ENCODE results near the gene ELK3. TPM values are rescaled to one million over a fixed set of nuclear protein-coding genes. Genes with fewer than 3 reads are reported as not detected.

ELK3 gene
- total and polyA plus RNA-seq, 12 donors = 6.6 to 33.6 (median 18.7) TPM

- Histone ChIP-seq H3K36me3 (replicated peaks in 1 of 2) (no peaks in the 10 kb centered on the region), H3K27me3 (no peaks in the 10 kb centered on the region), H3K9me3 (replicated peaks in 1 of 3) (no peaks in the 10 kb centered on the region), H3K4me1 (replicated peaks in 1 of 2) (peaks cover 15 to 48% of the 10 kb centered on the region in 2 donors), H3K4me3 (no peak overlapping the region), H3K27ac (peak overlapping the region in 4 of 5 donors; percentile 9 to 54 (median 20))
- WGBS, 4 donors = 28 to 35% (median 29%) methylated on average over 3 of the region's 3 CpGs
- DNase-seq = no peak
- TF ChIP-seq, protein P1, sequence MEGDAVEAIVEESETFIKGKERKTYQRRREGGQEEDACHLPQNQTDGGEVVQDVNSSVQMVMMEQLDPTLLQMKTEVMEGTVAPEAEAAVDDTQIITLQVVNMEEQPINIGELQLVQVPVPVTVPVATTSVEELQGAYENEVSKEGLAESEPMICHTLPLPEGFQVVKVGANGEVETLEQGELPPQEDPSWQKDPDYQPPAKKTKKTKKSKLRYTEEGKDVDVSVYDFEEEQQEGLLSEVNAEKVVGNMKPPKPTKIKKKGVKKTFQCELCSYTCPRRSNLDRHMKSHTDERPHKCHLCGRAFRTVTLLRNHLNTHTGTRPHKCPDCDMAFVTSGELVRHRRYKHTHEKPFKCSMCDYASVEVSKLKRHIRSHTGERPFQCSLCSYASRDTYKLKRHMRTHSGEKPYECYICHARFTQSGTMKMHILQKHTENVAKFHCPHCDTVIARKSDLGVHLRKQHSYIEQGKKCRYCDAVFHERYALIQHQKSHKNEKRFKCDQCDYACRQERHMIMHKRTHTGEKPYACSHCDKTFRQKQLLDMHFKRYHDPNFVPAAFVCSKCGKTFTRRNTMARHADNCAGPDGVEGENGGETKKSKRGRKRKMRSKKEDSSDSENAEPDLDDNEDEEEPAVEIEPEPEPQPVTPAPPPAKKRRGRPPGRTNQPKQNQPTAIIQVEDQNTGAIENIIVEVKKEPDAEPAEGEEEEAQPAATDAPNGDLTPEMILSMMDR (IDR thresholded peaks at IDR 0.05) = no peak
- TF ChIP-seq POLR2A (IDR thresholded peaks at IDR 0.05) = no peak
- intact Hi-C loops (cut with DNase I) = loop anchor here in 1 of 2 donors (5.0 kb wide), 1 partner anchor 150 kb away; no protein-coding TSS in a partner anchor
These were observed 17.8 kb downstream of the ELK3 start for GRCh38 chr12:96211988-96212387.

GRCh38 chr12:96212456-96213375 is 18.5 kb downstream of the ELK3 start:
- intact Hi-C loops (cut with DNase I) = loop anchor here in 1 of 2 donors (5.0 kb wide), 1 partner anchor 150 kb away; no protein-coding TSS in a partner anchor
- no peaks in the 10 kb centered on the region for H3K27me3 ChIP-seq
- H3K36me3 ChIP-seq (replicated peaks in 1 of 2) = no peaks in the 10 kb centered on the region
- 75 to 82% (median 79%) methylated on average over 10 of the region's 10 CpGs for WGBS, 4 donors
- H3K27ac ChIP-seq = peak overlapping the region in 2 of 5 donors; percentile 18 to 54
- no peaks in the 10 kb centered on the region for H3K9me3 ChIP-seq (replicated peaks in 1 of 3)
- no peak for TF ChIP-seq POLR2A (IDR thresholded peaks at IDR 0.05)
- TF ChIP-seq, protein P1 (IDR thresholded peaks at IDR 0.05) = no peak
- no peak overlapping the region for H3K4me3 ChIP-seq
- peaks cover 15 to 46% of the 10 kb centered on the region in 2 donors for H3K4me1 ChIP-seq (replicated peaks in 1 of 2)
- peak in 1 of 7 donors; percentile 27 for DNase-seq

- Histone ChIP-seq H3K9me3 (replicated peaks in 1 of 3) (no peaks in the 10 kb centered on the region), H3K27ac (peak overlapping the region in 1 of 5 donors; percentile 8), H3K36me3 (replicated peaks in 1 of 2) (no peaks in the 10 kb centered on the region), H3K4me3 (no peak overlapping the region), H3K4me1 (replicated peaks in 1 of 2) (peaks cover 15 to 40% of the 10 kb centered on the region in 2 donors), H3K27me3 (no peaks in the 10 kb centered on the region)
- intact Hi-C loops (cut with DNase I) = loop anchor here (2.0 to 5.0 kb wide), 2 partner anchors 151 to 152 kb away; no protein-coding TSS in a partner anchor
- DNase-seq = peak in 1 of 7 donors; percentile 25
- WGBS, 4 donors = 74 to 90% (median 79%) methylated on average over 7 of the region's 7 CpGs
- TF ChIP-seq, protein P1 (IDR thresholded peaks at IDR 0.05) = no peak
- no peak for TF ChIP-seq POLR2A (IDR thresholded peaks at IDR 0.05)
These were observed 19.7 kb downstream of the ELK3 start for GRCh38 chr12:96213869-96214268.

DNA sequence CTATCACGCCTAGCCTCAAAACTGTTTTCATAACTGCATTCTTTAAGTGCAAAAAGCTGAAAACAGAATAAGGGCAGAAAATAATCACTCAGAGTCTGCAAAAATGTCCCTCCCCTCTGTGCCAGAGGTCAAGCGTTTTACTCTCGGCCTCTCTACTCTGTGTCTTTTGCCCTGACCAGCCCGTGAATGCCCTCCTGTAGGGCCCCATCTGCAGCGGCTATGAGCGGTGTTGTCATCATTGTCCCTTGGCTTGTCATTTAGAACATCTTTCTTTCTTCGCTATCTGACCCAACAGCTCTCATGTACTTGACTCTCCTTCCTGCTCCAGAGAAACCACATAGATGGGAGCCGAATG is 21.7 kb downstream of the ELK3 start:
- Histone ChIP-seq H3K27me3 (no peaks in the 10 kb centered on the region), H3K9me3 (replicated peaks in 1 of 3) (no peaks in the 10 kb centered on the region), H3K27ac (no peak overlapping the region), H3K4me1 (replicated peaks in 1 of 2) (peaks cover 15 to 27% of the 10 kb centered on the region in 2 donors), H3K4me3 (no peak overlapping the region), H3K36me3 (replicated peaks in 1 of 2) (no peaks in the 10 kb centered on the region)
- intact Hi-C loops (cut with DNase I) = loop anchor here in 1 of 2 donors (2.0 kb wide), 1 partner anchor 153 kb away; no protein-coding TSS in a partner anchor
- WGBS, 4 donors = 70 to 78% (median 74%) methylated on average over 8 of the region's 8 CpGs
- DNase-seq = peak in 1 of 7 donors; percentile 40
- no peak for TF ChIP-seq POLR2A (IDR thresholded peaks at IDR 0.05)
- TF ChIP-seq, protein P1 (IDR thresholded peaks at IDR 0.05) = no peak

Measured in adrenal gland (tissue), 12 donors.